Caco-2 (cell line): ENCODE results near the gene SLC17A6. TPM values are rescaled to one million over a fixed set of nuclear protein-coding genes. Genes with fewer than 3 reads are reported as not detected.
A peak's percentile ranks its signal among the peaks of the same experiment; 100 is the strongest.

Source experiments
- Bru-seq: library from RNA; stranded (reverse); fragments of 400-500 nt; gene quantifications from one replicate; lab custom pipeline; 2021; lab: Mats Ljungman, UMichigan
- BruChase-seq, 2 experiments: library from RNA; stranded (reverse); fragments of 400-500 nt; gene quantifications; one replicate each; lab custom pipeline; 2021; lab: Mats Ljungman, UMichigan
- BruUV-seq: library from RNA; stranded (reverse); fragments of 400-500 nt; replicated peaks from 2 replicates; lab custom pipeline; 2021; lab: Mats Ljungman, UMichigan
- CTCF ChIA-PET: fragments of 300-600 bp; sonication (Branson Sonifier 250); formaldehyde crosslinking; loops from one replicate; lab custom pipeline; 2022; ENCODE audit warnings: antibody characterized with exemption; lab: Charles Lee
- POLR2A ChIA-PET: fragments of 300-600 bp; sonication (Branson Sonifier 250); formaldehyde crosslinking; loops from one replicate; lab custom pipeline; 2022; ENCODE audit warnings: antibody characterized with exemption; lab: Charles Lee
- DNase-seq, 2 experiments: peaks; one replicate each; pipeline versions ENCODE4 v3.0.0 to v3.0.0-alpha.2; 2020 to 2022
- H3K27me3 ChIP-seq: replicated peaks from 2 replicates; pipeline ENCODE4 v1.6.0; 2011; ENCODE audit warnings: low read length; ENCODE audit not compliant: control insufficient read depth, insufficient read depth
- H3K36me3 ChIP-seq: 2 replicates; pipeline ENCODE4 v1.5.1; 2011; ENCODE audit warnings: low read length; ENCODE audit not compliant: control insufficient read depth, insufficient read depth
- H3K4me1 ChIP-seq: fragments of 250-450 bp; sonication (Bioruptor Pico); 2 replicates; pipeline ENCODE4 v1.5.1; 2020; ENCODE audit warnings: mild to moderate bottlenecking
- H3K4me3 ChIP-seq: 2 replicates; pipeline ENCODE4 v1.5.1; 2011; ENCODE audit warnings: low read depth, mild to moderate bottlenecking, control low read depth, low read length
- H3K9me3 ChIP-seq: fragments of 250-450 bp; sonication (Bioruptor Pico); 2 replicates; pipeline ENCODE4 v1.5.1; 2020; ENCODE audit warnings: mild to moderate bottlenecking, moderate library complexity
- H3K27ac Mint-ChIP-seq: one replicate; pipeline ENCODE4 v1.8.0; 2022; ENCODE audit warnings: mixed read lengths; ENCODE audit not compliant: unreplicated experiment
- H3K27me3 Mint-ChIP-seq: one replicate; pipeline ENCODE4 v1.8.0; 2022; ENCODE audit warnings: mixed read lengths; ENCODE audit not compliant: insufficient read depth, unreplicated experiment
- H3K36me3 Mint-ChIP-seq: one replicate; pipeline ENCODE4 v1.8.0; 2022; ENCODE audit warnings: mild to moderate bottlenecking, mixed read lengths; ENCODE audit not compliant: insufficient read depth, unreplicated experiment
- H3K4me1 Mint-ChIP-seq: one replicate; pipeline ENCODE4 v1.8.0; 2022; ENCODE audit warnings: low read depth, mixed read lengths; ENCODE audit not compliant: unreplicated experiment
- H3K4me3 Mint-ChIP-seq: one replicate; pipeline ENCODE4 v1.8.0; 2022; ENCODE audit warnings: mild to moderate bottlenecking, moderate library complexity, mixed read lengths; ENCODE audit not compliant: unreplicated experiment
- H3K9me3 Mint-ChIP-seq: one replicate; pipeline ENCODE4 v1.8.0; 2022; ENCODE audit warnings: mixed read lengths; ENCODE audit not compliant: unreplicated experiment
- intact Hi-C: fragments of 100-400 bp; cut with micrococcal nuclease; formaldehyde crosslinking; loops from one replicate; pipeline ENCODE4 v1.10.0; 2022; ENCODE audit not compliant: unreplicated experiment
- long read RNA-seq: library from polyadenylated mRNA; stranded (forward); transcript quantifications from one replicate; pipeline ENCODE4 v2.0.0, GENCODE V29; 2022
- total RNA-seq: library from RNA; stranded (reverse); gene quantifications from 2 replicates; pipeline ENCODE4 v1.2.3, GENCODE V29; 2022
- TF ChIP-seq, protein P1 (sequence below), 2 experiments: fragments of 200-600 bp in 1 of 2; IDR thresholded peaks; 1 replicate in 1 of 2; 2 replicates in 1 of 2; pipeline versions ENCODE4 v1.5.1 to v1.8.0; 2011 to 2022; ENCODE audit warnings: antibody characterized with exemption in 1 of 2, control low read depth in 1 of 2, inconsistent platforms in 1 of 2, low read depth in 1 of 2, low read length in 1 of 2, mild to moderate bottlenecking in 1 of 2, moderate library complexity in 1 of 2; ENCODE audit not compliant: insufficient read depth in 1 of 2, severe bottlenecking in 1 of 2, unreplicated experiment in 1 of 2

The SLC17A6 gene
- total RNA-seq (not detected in 2 replicates), Bru-seq, nascent RNA (not detected), BruChase-seq, experiment 1, labeled RNA remaining after a 2-hour chase (not detected), BruChase-seq, experiment 2, labeled RNA remaining after a 6-hour chase (not detected)
- long read RNA-seq: 0 reads

DNA sequence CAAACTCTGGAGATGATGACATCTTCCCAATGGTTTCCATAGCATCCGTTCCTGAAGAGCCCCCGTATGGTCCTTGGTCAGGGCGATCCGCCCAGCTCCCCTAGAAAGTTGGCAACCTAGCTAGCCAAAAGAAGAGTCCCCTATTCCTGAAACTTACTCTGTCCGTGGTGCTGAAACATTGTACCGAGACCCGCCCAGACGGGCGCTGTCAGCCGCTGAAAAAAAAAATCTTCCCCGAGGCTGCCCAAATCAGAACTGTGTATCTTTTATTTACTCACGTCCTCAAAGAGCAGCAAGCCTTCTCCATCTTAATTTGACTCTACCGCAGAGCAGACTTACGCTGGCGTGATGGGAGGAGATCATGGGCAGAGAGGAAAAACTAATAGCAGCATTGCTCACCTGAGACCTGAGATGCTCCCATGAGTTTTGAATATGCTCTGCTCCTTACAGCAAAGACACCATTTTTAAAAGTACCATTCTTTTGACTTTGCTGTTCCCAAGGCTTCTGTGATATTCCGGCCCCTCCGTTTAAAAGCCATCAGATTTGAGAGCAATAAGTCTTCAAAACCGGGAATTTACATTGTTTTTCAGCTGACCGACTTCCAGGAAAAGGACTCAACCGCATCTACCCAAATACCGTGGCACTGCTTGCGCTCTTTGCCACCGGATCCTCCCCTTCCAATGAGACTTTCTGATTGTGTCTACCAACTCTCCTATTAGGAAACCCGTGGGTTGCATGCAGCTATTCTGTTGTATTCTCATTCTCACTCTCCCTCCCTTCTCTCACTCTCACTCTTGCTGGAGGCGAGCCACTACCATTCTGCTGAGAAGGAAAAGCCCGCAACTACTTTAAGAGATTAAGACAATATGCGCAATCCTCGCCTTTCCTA is at the start of gene SLC17A6:
Gene SLC17A6, plus strand, starts transcription at position 786 of the 890 bp plus-strand sequence. CDS start 153 bp downstream, outside the sequence.
- POLR2A ChIA-PET: no interaction called here
- peaks cover 12% of the 10 kb centered on the region for H3K27me3 Mint-ChIP-seq
- DNase-seq: peak in 1 of 2 experiments; percentile 58
- no peaks in the 10 kb centered on the region for H3K36me3 ChIP-seq
- no peak within 1 kb of the TSS for H3K4me3 ChIP-seq
- H3K27me3 ChIP-seq: no peaks in the 10 kb centered on the region
- no peak within 1 kb of the TSS for H3K4me3 Mint-ChIP-seq
- CTCF ChIA-PET: no interaction called here
- H3K4me1 Mint-ChIP-seq: no peaks in the 10 kb centered on the region
- no TSS peak for BruUV-seq
- intact Hi-C loops: loop anchor here (5.0 kb wide), 1 partner anchor 489 kb away; the partner anchor contains the start of gene SVIP
- TF ChIP-seq, protein P1, sequence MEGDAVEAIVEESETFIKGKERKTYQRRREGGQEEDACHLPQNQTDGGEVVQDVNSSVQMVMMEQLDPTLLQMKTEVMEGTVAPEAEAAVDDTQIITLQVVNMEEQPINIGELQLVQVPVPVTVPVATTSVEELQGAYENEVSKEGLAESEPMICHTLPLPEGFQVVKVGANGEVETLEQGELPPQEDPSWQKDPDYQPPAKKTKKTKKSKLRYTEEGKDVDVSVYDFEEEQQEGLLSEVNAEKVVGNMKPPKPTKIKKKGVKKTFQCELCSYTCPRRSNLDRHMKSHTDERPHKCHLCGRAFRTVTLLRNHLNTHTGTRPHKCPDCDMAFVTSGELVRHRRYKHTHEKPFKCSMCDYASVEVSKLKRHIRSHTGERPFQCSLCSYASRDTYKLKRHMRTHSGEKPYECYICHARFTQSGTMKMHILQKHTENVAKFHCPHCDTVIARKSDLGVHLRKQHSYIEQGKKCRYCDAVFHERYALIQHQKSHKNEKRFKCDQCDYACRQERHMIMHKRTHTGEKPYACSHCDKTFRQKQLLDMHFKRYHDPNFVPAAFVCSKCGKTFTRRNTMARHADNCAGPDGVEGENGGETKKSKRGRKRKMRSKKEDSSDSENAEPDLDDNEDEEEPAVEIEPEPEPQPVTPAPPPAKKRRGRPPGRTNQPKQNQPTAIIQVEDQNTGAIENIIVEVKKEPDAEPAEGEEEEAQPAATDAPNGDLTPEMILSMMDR (IDR thresholded peaks at IDR 0.05; ENCODE audit: insufficient read depth in 1 of 2, low read depth in 1 of 2, low read length in 1 of 2, severe bottlenecking in 1 of 2, unreplicated experiment in 1 of 2): no peak
- H3K4me1 ChIP-seq: no peaks in the 10 kb centered on the region
- H3K9me3 Mint-ChIP-seq: no peaks in the 10 kb centered on the region
- no peaks in the 10 kb centered on the region for H3K36me3 Mint-ChIP-seq
- no peaks in the 10 kb centered on the region for H3K9me3 ChIP-seq
- H3K27ac Mint-ChIP-seq: no peak within 1 kb of the TSS

- TF ChIP-seq, protein P1 (IDR thresholded peaks at IDR 0.05; ENCODE audit: insufficient read depth in 1 of 2, low read depth in 1 of 2, low read length in 1 of 2, severe bottlenecking in 1 of 2, unreplicated experiment in 1 of 2): no peak
- H3K4me3 Mint-ChIP-seq: no peak overlapping the region
- BruUV-seq: no TSS peak
- Histone ChIP-seq H3K4me1 (no peaks in the 10 kb centered on the region), H3K9me3 (no peaks in the 10 kb centered on the region), H3K4me3 (no peak overlapping the region), H3K27me3 (no peaks in the 10 kb centered on the region), H3K36me3 (no peaks in the 10 kb centered on the region)
- H3K36me3 Mint-ChIP-seq: no peaks in the 10 kb centered on the region
- ChIA-PET CTCF (no interaction called here), POLR2A (no interaction called here)
- no peak for DNase-seq
- H3K27ac Mint-ChIP-seq: no peak overlapping the region
- H3K4me1 Mint-ChIP-seq: no peaks in the 10 kb centered on the region
- intact Hi-C loops: no loop called here
- H3K27me3 Mint-ChIP-seq: peaks cover 3% of the 10 kb centered on the region
- no peaks in the 10 kb centered on the region for H3K9me3 Mint-ChIP-seq
These were observed 35.8 kb upstream of the SLC17A6 start for GRCh38 chr11:22302368-22302767.

DNA sequence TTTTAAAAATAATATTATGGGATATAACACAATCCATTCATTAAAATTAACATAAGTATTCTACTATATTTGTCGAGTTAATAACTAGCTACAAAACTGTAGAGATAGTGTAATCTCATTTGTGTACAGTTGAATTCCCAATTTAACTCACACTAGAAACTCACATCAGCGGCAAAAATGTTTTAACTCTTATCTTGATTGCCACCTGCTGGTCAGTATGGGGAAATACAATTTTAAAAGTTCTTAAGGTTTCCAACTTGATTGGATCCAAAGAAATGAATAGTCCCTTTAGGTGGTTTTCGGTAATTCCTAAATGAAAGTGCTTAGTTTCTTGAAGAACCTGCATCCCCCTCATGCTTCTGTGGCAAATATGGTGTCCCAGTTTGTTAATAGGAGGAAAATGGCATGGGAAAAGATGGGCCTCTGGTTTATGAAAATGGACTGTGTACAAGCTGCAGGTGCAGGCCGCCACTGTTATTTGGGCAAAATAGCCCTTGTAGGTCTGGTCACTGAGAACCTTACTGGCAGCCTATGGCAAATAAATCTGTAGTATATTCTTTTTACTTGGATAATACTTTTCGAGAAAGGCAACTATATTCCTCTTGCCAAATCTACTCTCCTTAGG is 33.7 kb upstream of the SLC17A6 start:
- intact Hi-C loops: loop anchor here (1.0 kb wide), 2 partner anchors 59 to 134 kb away; no protein-coding TSS in a partner anchor
- Histone ChIP-seq H3K4me3 (no peak overlapping the region), H3K36me3 (no peaks in the 10 kb centered on the region), H3K9me3 (no peaks in the 10 kb centered on the region), H3K4me1 (no peaks in the 10 kb centered on the region), H3K27me3 (no peaks in the 10 kb centered on the region)
- H3K4me1 Mint-ChIP-seq: no peaks in the 10 kb centered on the region
- H3K27ac Mint-ChIP-seq: no peak overlapping the region
- ChIA-PET POLR2A (no interaction called here), CTCF (interaction anchor here (0.5 to 0.6 kb wide), 2 partner anchors 60 to 135 kb away, joined by 3 read pairs; no protein-coding TSS in a partner anchor)
- TF ChIP-seq, protein P1 (IDR thresholded peaks at IDR 0.05; ENCODE audit: insufficient read depth in 1 of 2, low read depth in 1 of 2, low read length in 1 of 2, severe bottlenecking in 1 of 2, unreplicated experiment in 1 of 2): peak; percentile 53 to 75
- no peak for DNase-seq
- H3K36me3 Mint-ChIP-seq: no peaks in the 10 kb centered on the region
- H3K27me3 Mint-ChIP-seq: peaks cover 3% of the 10 kb centered on the region
- H3K4me3 Mint-ChIP-seq: no peak overlapping the region
- BruUV-seq: no TSS peak
- H3K9me3 Mint-ChIP-seq: no peaks in the 10 kb centered on the region
